HG03469 (cell line): Measurements from ENCODE around the gene GRIA3.

Source experiments
- ATAC-seq: cut with Tn5 transposase; IDR thresholded peaks from one replicate; pipeline ENCODE4 v1.9.1; 2021; ENCODE audit warnings: mild to moderate bottlenecking, moderate library complexity, moderate number of reproducible peaks; ENCODE audit not compliant: unreplicated experiment

Gene GRIA3

DNA sequence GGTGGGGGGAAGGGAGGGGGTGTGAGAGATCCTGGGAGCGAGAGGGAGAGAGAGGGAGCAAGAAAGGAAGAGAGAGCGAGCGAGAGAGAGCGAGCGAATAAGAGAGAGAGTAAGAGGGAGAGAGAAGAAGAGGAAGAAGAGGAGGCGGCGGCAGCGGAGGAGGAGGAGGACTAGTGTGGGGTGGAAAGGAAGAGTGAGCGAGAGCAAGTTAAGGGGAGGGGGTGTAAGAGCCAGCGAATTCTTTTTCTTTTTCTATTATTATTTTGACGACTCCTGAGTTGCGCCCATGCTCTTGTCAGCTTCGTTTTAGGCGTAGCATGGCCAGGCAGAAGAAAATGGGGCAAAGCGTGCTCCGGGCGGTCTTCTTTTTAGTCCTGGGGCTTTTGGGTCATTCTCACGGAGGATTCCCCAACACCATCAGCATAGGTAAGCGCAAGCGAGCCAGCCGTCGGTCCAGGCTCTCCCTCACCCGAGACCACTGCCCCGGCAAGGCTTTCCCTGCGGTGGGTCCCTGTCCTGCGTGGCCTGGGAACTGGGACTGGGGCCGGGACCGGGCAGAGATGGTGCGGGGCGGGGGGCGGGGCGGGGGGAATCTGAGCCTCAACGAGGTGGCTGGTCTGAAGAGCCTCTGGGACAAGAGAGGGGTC lies at the start of gene GRIA3:
Gene GRIA3 (plus strand): TSS at position 60 of the 647 bp plus-strand sequence. CDS start 258 bp downstream, at position 318.
- no peak for ATAC-seq

DNA sequence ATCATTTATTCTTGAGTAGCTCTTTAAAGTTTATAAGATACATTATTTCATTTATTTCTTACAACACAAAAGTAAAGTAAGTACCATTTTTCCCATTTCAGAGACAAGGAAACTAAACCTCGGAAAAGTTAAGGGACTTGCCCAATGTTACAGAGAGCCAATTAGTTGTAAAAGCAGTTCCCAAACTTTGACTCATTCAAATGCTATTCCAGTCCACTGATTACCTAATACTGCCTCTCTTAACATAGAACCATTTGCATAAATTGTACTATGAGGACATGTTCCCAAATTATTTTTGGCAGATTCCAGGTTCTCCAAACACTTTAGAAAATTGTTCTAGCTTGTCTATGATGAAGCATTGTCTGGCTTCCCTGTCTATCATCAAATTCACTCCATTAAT lies 45.6 kb upstream of the GRIA3 start:
- ATAC-seq = no peak

DNA sequence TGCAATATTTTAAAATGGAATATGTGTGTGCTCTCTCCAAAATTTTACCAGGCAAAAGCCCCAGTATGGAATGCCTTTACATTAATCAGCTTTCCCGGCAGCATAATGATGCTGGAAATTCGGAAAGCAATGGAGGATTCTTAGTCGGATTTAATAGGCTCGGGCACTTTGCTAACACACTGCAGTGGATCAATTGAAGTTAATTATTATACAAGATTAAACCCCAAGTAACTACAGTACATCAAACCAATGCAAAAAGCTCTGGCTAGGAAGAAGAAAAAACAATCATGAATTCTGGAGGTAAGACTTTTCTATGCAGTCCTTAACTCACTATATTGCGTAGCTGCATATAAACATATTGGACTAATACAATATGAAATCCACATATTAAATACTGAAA lies 43.6 kb upstream of the GRIA3 start:
- ATAC-seq = no peak

DNA sequence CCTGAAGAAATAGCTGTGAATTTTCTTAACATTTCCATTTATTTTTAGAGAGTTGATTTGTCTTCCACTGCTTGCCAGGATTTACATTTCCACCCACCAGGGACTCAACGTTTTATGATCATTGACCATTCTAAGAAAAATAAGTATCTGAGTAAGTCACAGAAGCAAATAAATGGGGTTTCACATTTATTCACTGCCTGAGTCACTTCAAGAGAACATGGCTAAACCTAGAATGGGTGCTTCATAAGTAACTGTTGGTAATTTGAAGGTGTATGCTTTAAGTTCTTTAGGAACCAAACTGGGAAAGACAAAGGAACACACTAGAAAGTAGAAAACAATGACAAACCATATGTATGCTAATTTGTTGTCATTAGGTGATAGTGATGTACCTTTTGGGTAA lies 43.2 kb upstream of the GRIA3 start:
- ATAC-seq = no peak

DNA sequence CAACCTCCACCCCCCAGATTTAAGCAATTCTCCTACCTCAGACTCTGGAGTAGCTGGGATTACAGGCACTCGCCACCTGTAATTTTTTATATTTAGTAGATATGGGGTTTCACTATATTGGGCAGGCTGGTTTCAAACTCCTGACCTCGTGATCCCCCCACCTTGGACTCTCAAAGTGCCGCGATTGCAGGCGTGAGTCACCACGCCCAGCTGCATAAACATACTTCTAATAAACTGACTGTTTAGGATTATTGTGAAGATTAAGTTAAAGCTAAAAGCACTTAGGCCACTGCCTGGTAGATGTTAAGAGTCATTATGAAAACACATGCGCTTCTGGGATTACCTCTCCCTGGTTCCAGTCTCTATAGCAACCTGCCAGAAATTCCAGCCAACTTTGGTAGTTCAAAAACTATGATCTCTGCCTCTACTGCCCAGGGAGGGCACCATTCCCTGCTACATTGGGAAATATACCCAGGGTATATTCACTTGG lies 30.2 kb upstream of the GRIA3 start:
- no peak for ATAC-seq

DNA sequence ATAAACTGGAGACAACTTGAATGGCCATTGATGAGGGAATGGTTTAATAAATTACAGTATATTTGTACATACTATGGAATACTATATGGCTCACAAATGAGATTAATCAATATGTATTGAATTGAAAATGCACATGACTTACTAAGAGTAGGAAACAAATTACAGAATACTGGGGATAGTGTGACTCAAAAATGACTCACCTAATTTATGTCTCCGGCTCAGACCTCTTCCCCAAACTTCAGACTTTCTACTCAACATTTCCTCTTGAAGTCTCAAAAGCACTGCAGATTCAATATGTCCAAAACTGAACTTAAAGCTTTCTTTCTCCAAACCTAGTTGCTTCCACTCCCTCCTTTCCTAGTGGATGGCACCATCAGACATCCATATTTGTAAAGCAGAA lies 28.8 kb upstream of the GRIA3 start:
- ATAC-seq = no peak

DNA sequence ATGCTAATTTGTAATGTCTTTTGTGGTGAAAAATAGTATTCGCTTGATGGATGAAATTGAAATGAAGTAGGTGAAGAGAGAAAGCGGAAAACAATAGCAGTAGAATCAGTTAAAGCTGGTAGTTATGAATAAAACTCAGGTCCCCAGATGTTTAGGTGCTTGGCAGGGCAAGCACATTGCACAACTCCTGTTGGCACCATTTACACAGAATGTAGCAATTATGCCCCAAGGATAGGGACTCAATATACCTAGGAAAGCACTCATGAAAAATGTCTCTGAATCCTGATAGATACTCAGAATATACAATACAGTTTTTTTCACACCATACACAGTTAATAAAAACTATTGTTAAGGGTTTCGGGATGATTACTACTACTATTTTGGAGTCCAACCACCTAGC lies 26.5 kb upstream of the GRIA3 start:
- ATAC-seq = no peak

DNA sequence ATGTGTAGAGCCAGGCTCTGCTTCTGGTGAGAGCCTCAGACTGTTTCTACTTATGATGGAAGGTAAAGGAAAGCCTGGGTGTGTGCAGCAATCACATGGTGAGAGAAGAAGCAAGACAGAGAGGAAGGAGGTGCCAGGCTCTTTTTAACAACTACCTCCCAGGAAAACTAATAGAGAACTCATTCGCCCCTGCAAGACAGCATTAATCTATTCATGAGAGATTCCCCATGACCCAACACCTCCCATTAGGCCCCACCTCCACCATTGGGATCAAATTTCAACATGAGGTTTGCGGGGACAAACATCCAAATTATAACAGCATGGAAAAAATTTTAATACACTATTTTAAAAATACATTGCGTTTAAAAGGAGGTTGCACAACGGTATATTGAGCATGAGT lies 24.7 kb upstream of the GRIA3 start:
- no peak for ATAC-seq

DNA sequence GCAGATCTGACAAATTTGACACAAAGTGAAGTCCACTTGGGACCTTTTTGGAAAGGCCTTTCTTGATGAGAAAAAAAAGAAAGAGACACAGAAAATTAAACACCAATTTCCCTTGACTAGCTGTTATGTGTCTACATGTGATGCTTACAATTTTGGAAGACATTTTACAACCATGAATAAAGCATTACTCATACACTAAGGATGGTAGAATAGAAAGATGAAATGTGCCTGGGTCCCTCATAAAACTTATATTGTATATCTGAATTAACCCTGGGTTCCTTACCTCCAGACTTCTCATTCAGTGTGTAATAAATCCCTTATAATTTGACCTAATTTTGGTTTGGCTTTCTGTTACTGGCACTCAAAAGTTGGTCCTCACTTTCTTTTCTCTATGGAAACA lies 16.5 kb upstream of the GRIA3 start:
- no peak for ATAC-seq

DNA sequence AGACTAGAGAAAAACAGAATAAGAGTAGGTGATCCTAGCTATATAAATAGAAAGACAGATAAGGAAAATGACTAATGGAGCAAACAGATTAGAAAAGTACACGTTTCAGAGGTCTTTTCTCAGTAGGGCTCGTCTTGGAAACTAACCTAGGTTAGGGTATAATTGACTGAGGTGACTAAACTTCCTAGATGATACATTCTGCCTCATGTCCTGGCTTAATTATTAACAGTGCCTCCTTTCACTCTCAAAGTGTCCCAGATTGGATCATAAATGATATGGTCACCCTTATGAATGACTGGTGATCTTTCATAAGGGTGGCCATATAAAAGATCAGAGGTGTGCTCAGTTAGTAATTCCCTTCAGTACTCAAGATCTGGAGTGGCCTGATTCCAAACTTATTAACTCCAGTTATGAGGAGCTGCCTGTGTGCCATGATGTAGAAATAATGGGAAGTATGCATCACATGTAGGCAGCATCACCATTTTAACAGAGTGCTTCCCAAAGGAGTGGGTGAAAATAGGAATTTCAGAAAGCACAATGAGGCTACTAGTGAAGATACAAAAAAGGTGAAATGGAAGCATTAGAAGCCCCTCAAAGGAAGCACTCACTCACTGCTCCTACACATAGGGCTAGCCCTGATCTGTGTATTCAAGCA lies 14.7 kb upstream of the GRIA3 start:
- no peak for ATAC-seq

DNA sequence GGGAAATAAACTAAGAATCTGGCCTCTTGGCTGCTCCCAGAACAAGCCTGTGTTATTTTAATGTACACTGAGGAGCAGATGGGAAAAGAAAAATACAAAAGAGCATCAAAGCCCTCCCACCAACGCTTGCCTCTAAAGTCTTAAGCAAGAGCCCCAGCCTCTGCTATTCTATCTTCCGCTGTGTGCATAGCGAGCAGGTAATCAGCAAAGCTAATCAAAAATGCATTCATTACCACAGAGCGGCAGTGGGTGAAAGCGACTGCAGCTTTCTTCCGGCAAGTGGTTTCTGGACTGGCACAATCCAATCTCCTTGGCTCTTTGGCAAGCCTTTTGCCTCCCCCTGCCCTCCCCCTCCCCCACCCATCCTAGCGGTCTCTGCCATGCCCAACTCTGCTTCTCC lies 13.5 kb upstream of the GRIA3 start:
- no peak for ATAC-seq

DNA sequence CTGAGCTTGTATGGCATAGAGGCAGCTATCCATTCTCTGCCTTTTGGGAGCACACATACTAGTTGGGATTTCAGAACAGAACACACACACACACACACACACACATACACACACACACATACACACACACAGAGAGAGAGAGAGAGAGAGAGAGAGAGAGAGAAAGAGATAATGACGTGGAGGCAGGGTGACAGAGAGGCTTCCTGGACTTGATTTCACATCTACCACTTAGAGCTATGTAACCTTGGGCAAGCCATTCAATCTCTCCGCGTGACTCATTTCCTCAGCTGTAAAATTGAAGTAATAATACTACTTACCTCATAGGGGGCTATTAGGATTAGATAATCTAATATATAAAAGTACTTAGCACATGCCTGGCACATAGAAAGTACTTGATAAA lies 12.3 kb upstream of the GRIA3 start:
- ATAC-seq = no peak

DNA sequence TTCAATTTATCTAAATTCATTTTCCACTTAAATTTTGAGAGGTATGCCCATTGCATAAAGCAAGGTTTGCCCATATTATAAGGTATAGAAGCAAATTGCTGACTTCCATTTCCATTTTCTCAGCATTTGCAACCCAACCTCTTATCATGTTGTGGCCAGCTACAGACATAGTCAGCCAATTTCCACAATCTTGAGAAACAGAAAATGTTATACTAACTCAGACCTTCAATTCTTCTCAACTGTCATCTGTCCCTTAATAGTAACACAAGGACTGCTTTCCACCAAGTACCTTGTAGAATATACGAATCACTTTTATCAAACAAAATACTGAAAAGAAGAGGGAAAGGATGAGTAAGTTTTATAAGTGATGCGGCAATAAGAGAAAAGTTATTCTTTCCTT lies 11.2 kb upstream of the GRIA3 start:
- no peak for ATAC-seq

DNA sequence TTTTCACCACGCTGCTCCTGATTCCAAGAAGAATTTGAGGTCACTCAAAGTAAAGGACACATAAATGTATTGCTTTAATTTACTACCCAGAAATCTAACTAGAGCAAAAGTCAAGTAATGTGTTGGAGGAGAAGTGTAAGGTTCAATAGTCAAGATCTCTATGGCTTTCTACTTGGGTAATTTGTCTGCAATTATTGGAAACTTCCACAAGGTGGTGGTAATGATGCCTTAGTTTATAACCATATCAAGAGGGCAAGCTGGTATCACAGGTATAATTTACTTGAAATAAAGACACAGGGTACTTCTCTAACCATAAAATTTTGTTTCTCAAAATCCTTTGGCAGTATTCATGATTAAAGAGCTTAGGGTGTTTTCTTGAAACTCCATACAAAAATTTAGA lies 10.2 kb upstream of the GRIA3 start:
- ATAC-seq = no peak

DNA sequence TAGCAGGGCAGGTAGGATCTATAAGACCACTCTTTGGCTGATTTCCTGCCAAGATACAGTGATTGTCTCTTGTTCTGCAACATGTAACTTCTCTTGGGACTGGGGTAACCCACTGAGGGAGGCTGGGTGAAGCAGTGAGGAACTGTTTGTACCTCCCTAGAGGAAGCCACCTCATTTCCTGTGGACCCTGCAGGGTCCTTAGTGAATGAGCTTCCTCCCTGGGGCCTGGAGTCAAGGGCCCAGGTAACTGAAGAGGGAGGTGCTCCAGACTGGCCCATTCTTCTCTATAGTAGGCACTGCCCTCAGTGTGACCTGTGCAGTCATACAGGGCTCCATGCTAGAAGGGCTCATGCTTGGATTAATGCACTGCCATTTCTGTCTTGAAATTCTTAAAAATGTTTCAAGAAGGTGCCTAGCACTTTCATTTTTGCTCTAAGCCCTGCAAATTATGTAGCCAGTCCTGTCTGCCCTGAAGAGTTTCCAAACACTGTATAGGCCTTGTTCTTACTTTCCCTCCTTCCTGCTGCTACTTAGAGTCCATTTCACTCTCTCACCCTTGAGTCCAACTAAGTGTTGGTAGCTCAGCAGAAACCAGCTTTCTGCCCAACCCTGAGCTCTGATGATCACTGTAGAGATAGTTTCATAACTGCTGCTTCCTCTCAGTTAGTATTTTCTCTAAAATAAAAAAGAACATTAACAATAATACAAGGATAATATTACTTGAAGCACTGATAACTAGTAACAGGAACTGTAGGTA lies 8.5 kb upstream of the GRIA3 start:
- no peak for ATAC-seq

DNA sequence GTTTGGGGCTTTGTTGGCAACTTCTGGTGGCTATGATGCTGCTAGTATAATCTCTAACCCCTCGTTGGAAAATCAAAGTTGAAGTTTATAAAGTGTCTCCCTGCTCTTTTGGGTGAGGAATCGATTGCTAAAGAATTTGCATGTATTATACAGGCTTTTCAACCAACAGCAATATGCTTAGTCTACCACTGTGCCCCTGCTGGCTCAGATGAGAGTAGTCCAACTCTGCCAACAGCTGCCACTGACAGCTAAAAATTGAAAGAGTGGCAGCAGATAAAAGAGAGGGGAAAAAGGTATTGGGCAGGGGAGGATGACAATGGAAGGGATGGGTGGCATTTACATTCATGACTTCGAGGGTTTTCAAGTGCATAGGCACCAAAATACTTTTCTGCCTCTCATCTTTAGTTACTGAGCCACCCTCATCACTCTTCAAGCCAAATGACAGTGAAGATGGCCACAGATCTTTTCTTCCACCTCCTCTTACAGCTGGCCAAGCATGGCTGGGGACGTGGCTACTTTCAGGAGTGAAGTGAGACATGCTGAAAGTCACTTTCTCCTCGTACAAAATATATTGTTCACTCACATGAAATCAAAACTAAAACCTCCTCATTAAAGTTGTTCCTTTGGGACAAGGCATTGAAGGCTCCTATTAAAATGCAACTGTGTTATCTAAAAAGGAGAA lies 2.7 kb upstream of the GRIA3 start:
- no peak for ATAC-seq

DNA sequence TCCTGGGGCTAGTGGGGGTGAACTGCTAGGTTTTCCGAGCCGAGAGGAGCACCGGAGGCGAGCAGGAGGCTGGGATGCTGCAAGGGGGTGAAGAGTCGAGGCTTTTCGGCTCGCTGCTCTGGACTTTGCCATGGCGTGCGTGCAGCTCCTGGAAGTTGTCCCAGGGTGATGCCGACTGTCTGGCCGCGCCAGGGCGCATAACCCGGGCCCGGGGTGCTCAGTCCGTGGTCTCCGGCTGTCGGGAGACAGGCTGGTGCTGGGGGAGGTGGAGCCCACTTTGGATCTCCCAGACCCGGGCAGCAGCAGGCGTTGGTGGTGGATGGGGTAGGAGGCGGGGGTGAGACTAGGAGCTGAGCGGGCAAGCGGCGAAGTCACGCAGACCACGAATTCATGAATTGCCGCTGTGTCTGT lies 793 bp downstream of the GRIA3 start:
- ATAC-seq = no peak

DNA sequence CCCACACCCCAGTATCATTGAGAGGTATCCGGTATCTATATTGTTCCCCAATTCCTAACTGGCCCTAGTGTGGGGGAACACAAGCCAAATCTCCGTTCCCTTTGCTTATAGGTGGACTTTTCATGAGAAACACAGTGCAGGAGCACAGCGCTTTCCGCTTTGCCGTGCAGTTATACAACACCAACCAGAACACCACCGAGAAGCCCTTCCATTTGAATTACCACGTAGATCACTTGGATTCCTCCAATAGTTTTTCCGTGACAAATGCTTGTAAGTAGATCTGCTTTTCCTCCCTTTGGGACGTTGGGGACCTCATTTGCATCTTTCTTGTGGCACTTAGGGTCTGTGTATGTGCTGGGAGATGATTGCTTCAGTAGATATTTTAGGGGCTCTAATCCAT lies 1.6 kb downstream of the GRIA3 start:
- no peak for ATAC-seq

DNA sequence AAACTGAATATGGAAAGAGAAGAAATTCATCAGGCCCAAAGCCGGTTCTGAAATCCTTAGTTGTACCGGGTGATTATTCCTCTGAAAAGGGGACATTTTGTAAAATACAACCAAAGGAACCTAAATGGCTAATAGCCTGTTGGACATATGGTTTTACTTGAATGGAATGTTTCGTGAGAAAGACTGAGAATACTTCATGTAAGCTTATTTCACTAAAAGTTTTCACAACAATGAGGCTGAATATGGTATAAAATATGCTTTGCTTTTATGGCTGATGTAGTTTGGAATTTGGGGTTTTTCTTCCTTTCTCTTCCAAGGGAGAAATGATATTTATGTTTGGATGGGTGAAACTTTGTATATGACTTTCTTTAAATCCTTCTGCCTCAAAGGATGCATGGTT lies 2.7 kb downstream of the GRIA3 start:
- ATAC-seq = no peak

DNA sequence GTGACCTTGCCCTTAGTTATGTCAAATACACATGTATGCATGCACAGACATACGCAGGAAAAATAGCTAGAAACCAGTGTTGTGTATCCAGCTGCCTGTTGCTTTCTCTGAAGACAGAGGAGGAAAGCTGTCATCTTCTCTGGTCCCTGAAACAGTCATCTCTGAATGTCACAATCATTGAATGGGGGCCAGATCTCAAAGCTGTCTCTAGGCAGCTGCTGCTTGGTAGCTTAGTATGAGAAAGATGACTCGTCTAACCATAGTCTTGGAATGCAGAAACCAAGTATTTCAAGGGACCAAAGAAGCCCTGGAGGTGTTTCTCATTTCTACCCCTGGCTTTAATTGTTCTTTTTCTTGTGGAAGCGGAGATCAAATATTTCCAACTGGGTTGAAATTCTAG lies 4.0 kb downstream of the GRIA3 start:
- ATAC-seq = no peak

DNA sequence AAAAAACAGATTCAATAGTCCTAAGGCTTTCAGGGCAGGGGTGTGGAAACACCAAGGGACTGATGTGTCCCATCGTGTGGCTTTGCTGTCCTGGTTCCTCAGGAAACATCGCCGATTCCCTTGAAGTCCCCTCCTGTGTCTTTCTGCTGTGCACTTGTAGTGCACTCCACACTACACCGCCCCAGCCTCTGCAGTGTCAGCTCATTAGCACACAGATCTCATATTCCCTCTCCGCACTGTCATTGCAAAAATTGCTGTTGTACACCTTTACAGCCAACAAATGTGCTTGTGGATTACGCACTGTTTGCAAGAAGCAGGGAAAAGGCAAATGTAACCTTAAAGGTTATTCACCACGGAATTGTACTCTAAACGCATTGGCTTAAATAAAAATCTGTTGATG lies 5.3 kb downstream of the GRIA3 start:
- ATAC-seq = no peak

DNA sequence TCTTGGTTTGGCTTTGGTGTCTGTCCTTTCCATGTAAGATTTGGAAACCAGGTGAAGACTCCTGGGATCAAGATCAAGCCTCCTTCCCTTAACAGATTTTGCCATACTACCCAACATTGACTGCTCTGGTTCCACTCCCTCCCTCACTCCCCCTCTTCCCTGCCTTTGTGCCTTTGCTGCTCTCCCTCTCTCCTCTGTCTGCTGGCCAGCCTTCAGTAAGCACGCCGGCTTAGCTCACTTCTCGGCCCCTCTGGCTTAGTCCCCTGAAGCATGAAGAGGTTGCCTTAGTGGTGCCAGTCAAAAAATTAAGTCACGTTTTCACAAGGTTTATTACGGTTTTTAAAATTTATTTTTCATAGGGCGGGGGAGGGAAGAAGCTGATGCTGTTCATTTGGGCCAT lies 6.0 kb downstream of the GRIA3 start:
- no peak for ATAC-seq
